WTC11 (cell line): ENCODE measurements around the gene GSTT2. TPM values are rescaled to one million over a fixed set of nuclear protein-coding genes. Genes with fewer than 3 reads are reported as not detected.

Experiments
- ATAC-seq: fragments of 200-7000 bp; cut with Tn5 transposase; 2 replicates; pipeline ENCODE4 v1.10.0; 2021; ENCODE audit warnings: mild to moderate bottlenecking, moderate library complexity
- CTCF ChIA-PET: fragments of 300-600 bp; sonication (Branson Sonifier 250); formaldehyde crosslinking; loops from one replicate; lab custom pipeline; 2021; ENCODE audit warnings: antibody characterized with exemption; lab: Charles Lee
- POLR2A ChIA-PET: fragments of 350-600 bp; sonication (Branson Sonifier 250); formaldehyde crosslinking; loops from one replicate; lab custom pipeline; 2021; ENCODE audit warnings: antibody characterized with exemption; lab: Charles Lee
- DNase-seq: peaks from one replicate; pipeline ENCODE4 v3.0.0; 2021; ENCODE audit warnings: low spot score
- H3K27ac Mint-ChIP-seq: 2 replicates; pipeline ENCODE4 v1.8.0; 2021; ENCODE audit warnings: mixed read lengths
- H3K27me3 Mint-ChIP-seq: 2 replicates; pipeline ENCODE4 v1.8.0; 2021; ENCODE audit warnings: low read depth, mild to moderate bottlenecking, moderate library complexity, mixed read lengths
- H3K36me3 Mint-ChIP-seq: 2 replicates; pipeline ENCODE4 v1.8.0; 2021; ENCODE audit warnings: mixed read lengths
- H3K4me1 Mint-ChIP-seq: 2 replicates; pipeline ENCODE4 v1.8.0; 2022; ENCODE audit warnings: mixed read lengths
- H3K4me3 Mint-ChIP-seq: 2 replicates; pipeline ENCODE4 v1.8.0; 2021; ENCODE audit warnings: mild to moderate bottlenecking, moderate library complexity, mixed read lengths
- H3K9me3 Mint-ChIP-seq: 2 replicates; pipeline ENCODE4 v1.8.0; 2021; ENCODE audit warnings: mixed read lengths
- ATF1 ChIP-seq: sonication (generic); formaldehyde crosslinking; IDR thresholded peaks from 2 replicates; pipeline ENCODE4 v1.8.1; 2023; ENCODE audit warnings: mild to moderate bottlenecking, moderate library complexity, missing genetic modification reagents
- CREB1 ChIP-seq: sonication (generic); formaldehyde crosslinking; IDR thresholded peaks from 2 replicates; pipeline ENCODE4 v1.8.0; 2023; ENCODE audit warnings: mild to moderate bottlenecking, missing genetic modification reagents
- ELF4 ChIP-seq: sonication (generic); formaldehyde crosslinking; IDR thresholded peaks from 2 replicates; pipeline ENCODE4 v1.8.1; 2022; ENCODE audit warnings: low read depth, mild to moderate bottlenecking, moderate library complexity, missing genetic modification reagents
- FOXP1 ChIP-seq: sonication (generic); formaldehyde crosslinking; IDR thresholded peaks from 2 replicates; pipeline ENCODE4 v1.8.0; 2022; ENCODE audit warnings: missing genetic modification reagents, mild to moderate bottlenecking, moderate library complexity, borderline replicate concordance
- GRHL2 ChIP-seq: fragments of 250-450 bp; sonication (Bioruptor Pico); IDR thresholded peaks from 2 replicates; pipeline ENCODE4 v1.8.0; 2022; ENCODE audit warnings: mild to moderate bottlenecking, moderate library complexity; ENCODE audit not compliant: insufficient replicate concordance, severe bottlenecking
- IRF2 ChIP-seq: sonication (generic); formaldehyde crosslinking; IDR thresholded peaks from 2 replicates; pipeline ENCODE4 v1.8.0; 2022; ENCODE audit warnings: low read depth, missing genetic modification reagents, borderline replicate concordance
- JUN ChIP-seq: sonication (generic); formaldehyde crosslinking; IDR thresholded peaks from 2 replicates; pipeline ENCODE4 v1.8.0; 2023; ENCODE audit warnings: mild to moderate bottlenecking, missing genetic modification reagents
- KAT7 ChIP-seq: sonication (generic); formaldehyde crosslinking; IDR thresholded peaks from 2 replicates; pipeline ENCODE4 v1.8.1; 2023; ENCODE audit warnings: missing genetic modification reagents, mild to moderate bottlenecking, borderline replicate concordance
- NFATC4 ChIP-seq: fragments of 250-450 bp; sonication (Bioruptor Pico); IDR thresholded peaks from 2 replicates; pipeline ENCODE4 v1.9.0; 2021; ENCODE audit warnings: mild to moderate bottlenecking
- NFYB ChIP-seq: sonication (generic); formaldehyde crosslinking; conservative IDR thresholded peaks from 2 replicates; pipeline ENCODE4 v1.8.0; 2022; ENCODE audit warnings: low read depth, missing genetic modification reagents
- NR1H2 ChIP-seq: sonication (generic); formaldehyde crosslinking; IDR thresholded peaks from 2 replicates; pipeline ENCODE4 v1.9.0; 2021; ENCODE audit warnings: mild to moderate bottlenecking, moderate library complexity, missing genetic modification reagents
- NR3C1 ChIP-seq: sonication (generic); formaldehyde crosslinking; conservative IDR thresholded peaks from 2 replicates; pipeline ENCODE4 v1.8.1; 2023; ENCODE audit warnings: low read depth, mild to moderate bottlenecking, missing genetic modification reagents
- OVOL2 ChIP-seq: fragments of 250-450 bp; sonication (Bioruptor Pico); IDR thresholded peaks from 2 replicates; pipeline ENCODE4 v1.9.0; 2021; ENCODE audit warnings: mild to moderate bottlenecking, borderline replicate concordance
- PRRX2 ChIP-seq: fragments of 250-450 bp; sonication (Bioruptor Pico); IDR thresholded peaks from 2 replicates; pipeline ENCODE4 v1.8.0; 2021; ENCODE audit warnings: mild to moderate bottlenecking
- ZNF138 ChIP-seq: sonication (generic); formaldehyde crosslinking; conservative IDR thresholded peaks from 2 replicates; pipeline ENCODE4 v1.8.1; 2022; ENCODE audit warnings: mild to moderate bottlenecking, moderate library complexity, missing genetic modification reagents
- ZNF232 ChIP-seq: sonication (generic); formaldehyde crosslinking; IDR thresholded peaks from 2 replicates; pipeline ENCODE4 v1.8.0; 2022; ENCODE audit warnings: mild to moderate bottlenecking, missing genetic modification reagents
- ZNF317 ChIP-seq: sonication (generic); formaldehyde crosslinking; IDR thresholded peaks from 2 replicates; pipeline ENCODE4 v1.8.1; 2023; ENCODE audit warnings: low read depth, mild to moderate bottlenecking, moderate library complexity, missing genetic modification reagents, borderline replicate concordance
- total RNA-seq: library from RNA; stranded (reverse); gene quantifications from 3 replicates; pipeline ENCODE4 v1.2.3, GENCODE V29; 2021
- TF ChIP-seq, protein P1 (sequence below): fragments of 200-600 bp; IDR thresholded peaks from 2 replicates; pipeline ENCODE4 v1.8.0; 2022; ENCODE audit warnings: antibody characterized with exemption
- TF ChIP-seq, protein P2 (sequence below): sonication (generic); formaldehyde crosslinking; IDR thresholded peaks from 2 replicates; pipeline ENCODE4 v1.8.0; 2022; ENCODE audit warnings: mild to moderate bottlenecking, missing genetic modification reagents
- TF ChIP-seq, protein P3 (sequence below): sonication (generic); formaldehyde crosslinking; IDR thresholded peaks from 2 replicates; pipeline ENCODE4 v1.8.1; 2023; ENCODE audit warnings: mild to moderate bottlenecking, missing genetic modification reagents, moderate library complexity
- TF ChIP-seq, protein P4 (sequence below): sonication (generic); formaldehyde crosslinking; IDR thresholded peaks from 2 replicates; pipeline ENCODE4 v1.8.1; 2023; ENCODE audit warnings: mild to moderate bottlenecking, missing genetic modification reagents
- TF ChIP-seq, protein P5 (sequence below): sonication (generic); formaldehyde crosslinking; IDR thresholded peaks from 2 replicates; pipeline ENCODE4 v1.8.1; 2022; ENCODE audit warnings: mild to moderate bottlenecking, moderate library complexity, missing genetic modification reagents
- TF ChIP-seq, protein P6 (sequence below): fragments of 250-450 bp; sonication (Bioruptor Pico); IDR thresholded peaks from 2 replicates; pipeline ENCODE4 v1.9.0; 2021; ENCODE audit warnings: mild to moderate bottlenecking

GSTT2 gene
- total RNA-seq, 1 experiment from 2014 or later, result 0.50 TPM

DNA sequence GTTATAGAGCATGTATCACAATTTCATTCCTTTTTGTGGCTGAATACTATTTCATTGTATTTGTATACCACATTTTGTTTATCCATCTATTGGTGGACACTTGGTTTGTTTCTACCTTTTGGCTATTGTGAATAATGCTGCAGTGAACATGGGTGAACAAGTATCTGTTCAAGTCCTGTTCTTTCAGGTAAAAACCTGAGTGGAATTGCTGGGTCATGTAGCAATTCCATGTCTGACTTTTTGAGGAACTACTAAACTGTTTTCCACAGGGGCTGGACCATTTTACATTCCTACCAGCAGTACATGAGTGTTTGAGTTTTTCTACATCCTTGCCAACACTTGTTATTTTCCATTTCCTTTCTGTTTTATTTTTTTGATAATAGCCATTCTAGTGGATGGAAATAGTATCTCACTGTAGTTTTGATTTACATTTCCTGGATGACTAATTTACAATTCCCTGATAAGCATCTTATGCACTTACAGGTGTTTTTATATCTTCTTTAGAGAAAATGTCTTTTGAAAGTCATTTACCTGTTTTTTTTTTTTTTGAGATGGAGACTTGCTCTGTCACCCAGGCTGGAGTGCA is 43.4 kb downstream of the GSTT2 start:
- no peak for TF ChIP-seq KAT7 (CRISPR knock-in tag)
- TF ChIP-seq FOXP1 (CRISPR knock-in tag), result no peak
- TF ChIP-seq NFYB (CRISPR knock-in tag), result no peak
- TF ChIP-seq ZNF138, result no peak
- TF ChIP-seq, protein P1, sequence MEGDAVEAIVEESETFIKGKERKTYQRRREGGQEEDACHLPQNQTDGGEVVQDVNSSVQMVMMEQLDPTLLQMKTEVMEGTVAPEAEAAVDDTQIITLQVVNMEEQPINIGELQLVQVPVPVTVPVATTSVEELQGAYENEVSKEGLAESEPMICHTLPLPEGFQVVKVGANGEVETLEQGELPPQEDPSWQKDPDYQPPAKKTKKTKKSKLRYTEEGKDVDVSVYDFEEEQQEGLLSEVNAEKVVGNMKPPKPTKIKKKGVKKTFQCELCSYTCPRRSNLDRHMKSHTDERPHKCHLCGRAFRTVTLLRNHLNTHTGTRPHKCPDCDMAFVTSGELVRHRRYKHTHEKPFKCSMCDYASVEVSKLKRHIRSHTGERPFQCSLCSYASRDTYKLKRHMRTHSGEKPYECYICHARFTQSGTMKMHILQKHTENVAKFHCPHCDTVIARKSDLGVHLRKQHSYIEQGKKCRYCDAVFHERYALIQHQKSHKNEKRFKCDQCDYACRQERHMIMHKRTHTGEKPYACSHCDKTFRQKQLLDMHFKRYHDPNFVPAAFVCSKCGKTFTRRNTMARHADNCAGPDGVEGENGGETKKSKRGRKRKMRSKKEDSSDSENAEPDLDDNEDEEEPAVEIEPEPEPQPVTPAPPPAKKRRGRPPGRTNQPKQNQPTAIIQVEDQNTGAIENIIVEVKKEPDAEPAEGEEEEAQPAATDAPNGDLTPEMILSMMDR, result no peak
- TF ChIP-seq, protein P2, sequence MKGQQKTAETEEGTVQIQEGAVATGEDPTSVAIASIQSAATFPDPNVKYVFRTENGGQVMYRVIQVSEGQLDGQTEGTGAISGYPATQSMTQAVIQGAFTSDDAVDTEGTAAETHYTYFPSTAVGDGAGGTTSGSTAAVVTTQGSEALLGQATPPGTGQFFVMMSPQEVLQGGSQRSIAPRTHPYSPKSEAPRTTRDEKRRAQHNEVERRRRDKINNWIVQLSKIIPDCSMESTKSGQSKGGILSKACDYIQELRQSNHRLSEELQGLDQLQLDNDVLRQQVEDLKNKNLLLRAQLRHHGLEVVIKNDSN (CRISPR knock-in tag), result no peak
- TF ChIP-seq, protein P3, sequence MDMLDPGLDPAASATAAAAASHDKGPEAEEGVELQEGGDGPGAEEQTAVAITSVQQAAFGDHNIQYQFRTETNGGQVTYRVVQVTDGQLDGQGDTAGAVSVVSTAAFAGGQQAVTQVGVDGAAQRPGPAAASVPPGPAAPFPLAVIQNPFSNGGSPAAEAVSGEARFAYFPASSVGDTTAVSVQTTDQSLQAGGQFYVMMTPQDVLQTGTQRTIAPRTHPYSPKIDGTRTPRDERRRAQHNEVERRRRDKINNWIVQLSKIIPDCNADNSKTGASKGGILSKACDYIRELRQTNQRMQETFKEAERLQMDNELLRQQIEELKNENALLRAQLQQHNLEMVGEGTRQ (CRISPR knock-in tag), result no peak
- no peak for TF ChIP-seq NR1H2 (CRISPR knock-in tag)
- TF ChIP-seq, protein P4, sequence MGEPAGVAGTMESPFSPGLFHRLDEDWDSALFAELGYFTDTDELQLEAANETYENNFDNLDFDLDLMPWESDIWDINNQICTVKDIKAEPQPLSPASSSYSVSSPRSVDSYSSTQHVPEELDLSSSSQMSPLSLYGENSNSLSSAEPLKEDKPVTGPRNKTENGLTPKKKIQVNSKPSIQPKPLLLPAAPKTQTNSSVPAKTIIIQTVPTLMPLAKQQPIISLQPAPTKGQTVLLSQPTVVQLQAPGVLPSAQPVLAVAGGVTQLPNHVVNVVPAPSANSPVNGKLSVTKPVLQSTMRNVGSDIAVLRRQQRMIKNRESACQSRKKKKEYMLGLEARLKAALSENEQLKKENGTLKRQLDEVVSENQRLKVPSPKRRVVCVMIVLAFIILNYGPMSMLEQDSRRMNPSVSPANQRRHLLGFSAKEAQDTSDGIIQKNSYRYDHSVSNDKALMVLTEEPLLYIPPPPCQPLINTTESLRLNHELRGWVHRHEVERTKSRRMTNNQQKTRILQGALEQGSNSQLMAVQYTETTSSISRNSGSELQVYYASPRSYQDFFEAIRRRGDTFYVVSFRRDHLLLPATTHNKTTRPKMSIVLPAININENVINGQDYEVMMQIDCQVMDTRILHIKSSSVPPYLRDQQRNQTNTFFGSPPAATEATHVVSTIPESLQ (CRISPR knock-in tag), result no peak
- TF ChIP-seq ATF1 (CRISPR knock-in tag), result no peak
- TF ChIP-seq OVOL2 (CRISPR knock-in tag), result no peak
- TF ChIP-seq IRF2, result no peak
- no peak for TF ChIP-seq ELF4 (CRISPR knock-in tag)
- CTCF ChIA-PET, result interaction anchor here (0.6 kb wide), 1 partner anchor 510 kb away, joined by 4 read pairs; no protein-coding TSS in a partner anchor
- Mint-ChIP-seq H3K4me3 (no peak overlapping the region), H3K9me3 (no peaks in the 10 kb centered on the region), H3K27me3 (no peaks in the 10 kb centered on the region), H3K27ac (no peak overlapping the region), H3K36me3 (no peaks in the 10 kb centered on the region), H3K4me1 (peaks cover 6% of the 10 kb centered on the region)
- DNase-seq (no peak), ATAC-seq (no peak)
- POLR2A ChIA-PET, result no interaction called here

DNA sequence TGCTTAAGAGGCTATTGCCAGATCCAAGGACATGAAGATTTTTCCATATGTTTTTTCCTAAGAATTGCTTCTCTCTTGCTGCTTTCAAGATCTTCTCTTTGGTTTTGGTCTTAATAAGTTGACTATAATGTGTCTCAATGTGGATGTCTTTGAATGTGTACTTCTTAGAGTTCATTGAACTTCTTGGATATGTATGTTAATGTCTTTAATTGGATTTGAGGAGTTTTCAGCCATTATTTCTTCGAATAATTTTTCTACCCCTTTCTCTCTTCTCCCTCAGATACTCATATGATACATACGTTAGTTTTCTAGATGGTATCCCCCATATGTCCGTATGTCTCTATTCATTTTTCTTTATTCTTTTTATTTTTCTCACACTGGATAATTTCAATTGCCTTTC is 44.4 kb downstream of the GSTT2 start:
- CTCF ChIA-PET, result no interaction called here
- Mint-ChIP-seq H3K36me3 (no peaks in the 10 kb centered on the region), H3K4me1 (peaks cover 6% of the 10 kb centered on the region), H3K9me3 (no peaks in the 10 kb centered on the region), H3K4me3 (no peak overlapping the region), H3K27me3 (no peaks in the 10 kb centered on the region), H3K27ac (no peak overlapping the region)
- ATAC-seq (no peak), DNase-seq (no peak)
- POLR2A ChIA-PET, result no interaction called here
- TF ChIP-seq, protein P5, sequence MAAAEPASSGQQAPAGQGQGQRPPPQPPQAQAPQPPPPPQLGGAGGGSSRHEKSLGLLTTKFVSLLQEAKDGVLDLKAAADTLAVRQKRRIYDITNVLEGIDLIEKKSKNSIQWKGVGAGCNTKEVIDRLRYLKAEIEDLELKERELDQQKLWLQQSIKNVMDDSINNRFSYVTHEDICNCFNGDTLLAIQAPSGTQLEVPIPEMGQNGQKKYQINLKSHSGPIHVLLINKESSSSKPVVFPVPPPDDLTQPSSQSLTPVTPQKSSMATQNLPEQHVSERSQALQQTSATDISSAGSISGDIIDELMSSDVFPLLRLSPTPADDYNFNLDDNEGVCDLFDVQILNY (CRISPR knock-in tag), result no peak

DNA sequence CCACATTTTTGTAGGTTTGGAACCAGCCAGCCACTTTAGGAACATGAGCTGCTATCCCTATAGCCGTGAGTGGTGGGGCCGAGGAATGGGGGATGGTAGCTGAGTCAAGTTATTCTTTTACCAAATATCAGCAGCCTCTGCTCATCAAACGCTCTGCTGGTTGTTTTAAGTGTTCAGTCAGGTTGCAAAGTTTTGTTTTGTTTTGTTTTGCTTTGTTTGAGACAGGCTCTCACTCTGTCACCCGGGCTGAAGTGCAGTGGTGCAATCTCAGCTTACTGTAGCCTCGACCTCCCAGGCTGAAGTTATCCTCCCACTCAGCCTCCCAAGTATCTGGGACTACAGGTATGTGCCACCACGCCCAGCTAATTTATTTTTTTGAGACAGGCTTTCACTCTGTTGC is 45.5 kb downstream of the GSTT2 start:
- ATAC-seq (no peak), DNase-seq (no peak)
- TF ChIP-seq NFATC4 (CRISPR knock-in tag), result no peak
- no peak for TF ChIP-seq PRRX2 (CRISPR knock-in tag)
- no peak for TF ChIP-seq CREB1 (CRISPR knock-in tag)
- no peak for TF ChIP-seq GRHL2
- no peak for TF ChIP-seq FOXP1 (CRISPR knock-in tag)
- no peak for TF ChIP-seq ZNF317 (CRISPR knock-in tag)
- no peak for TF ChIP-seq JUN
- TF ChIP-seq NR3C1 (CRISPR knock-in tag), result no peak
- TF ChIP-seq, protein P6, sequence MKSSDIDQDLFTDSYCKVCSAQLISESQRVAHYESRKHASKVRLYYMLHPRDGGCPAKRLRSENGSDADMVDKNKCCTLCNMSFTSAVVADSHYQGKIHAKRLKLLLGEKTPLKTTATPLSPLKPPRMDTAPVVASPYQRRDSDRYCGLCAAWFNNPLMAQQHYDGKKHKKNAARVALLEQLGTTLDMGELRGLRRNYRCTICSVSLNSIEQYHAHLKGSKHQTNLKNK (CRISPR knock-in tag), result no peak
- TF ChIP-seq ZNF232 (CRISPR knock-in tag), result no peak
- CTCF ChIA-PET, result no interaction called here
- peaks cover 6% of the 10 kb centered on the region for H3K4me1 Mint-ChIP-seq
- H3K27me3 Mint-ChIP-seq, result no peaks in the 10 kb centered on the region
- no peaks in the 10 kb centered on the region for H3K36me3 Mint-ChIP-seq
- no peak overlapping the region; the same call in 1 of the 2 replicates for H3K27ac Mint-ChIP-seq
- no peaks in the 10 kb centered on the region for H3K9me3 Mint-ChIP-seq
- H3K4me3 Mint-ChIP-seq, result no peak overlapping the region
- POLR2A ChIA-PET, result no interaction called here
